Natural killer cell treated with Interleukin-12 subunit alpha and Interleukin-12 subunit beta and Interleukin-15 and Interleukin-18, amount 100 ng/mL, for 72 hours (primary cell): Measurements from ENCODE around the gene ATG16L1. TPM values are rescaled to one million over a fixed set of nuclear protein-coding genes. Genes with fewer than 3 reads are reported as not detected.
A peak's percentile ranks its signal among the peaks of the same experiment; 100 is the strongest.

Source experiments
- ATAC-seq, 2 donors: fragments of 150-1000 bp; cut with Tn5 transposase in 1 of 2; sonication (Bioruptor Pico), chemical (Tn5 transposase) in 1 of 2; 2 replicates each; pipeline ENCODE4 v1.10.0; 2021
- DNase-seq: peaks from one replicate; pipeline ENCODE4 v3.0.0; 2022; ENCODE audit warnings: low spot score
- H3K27ac Mint-ChIP-seq, 2 donors: 1 replicate in 1 of 2; 2 replicates in 1 of 2; pipeline ENCODE4 v1.8.0; 2022; ENCODE audit warnings: mixed read lengths in 2 of 2, mild to moderate bottlenecking in 1 of 2, moderate library complexity in 1 of 2
- H3K27me3 Mint-ChIP-seq, 2 donors: 1 replicate in 1 of 2; 2 replicates in 1 of 2; pipeline ENCODE4 v1.8.0; 2022; ENCODE audit warnings: mixed read lengths in 2 of 2
- H3K36me3 Mint-ChIP-seq: one replicate; pipeline ENCODE4 v1.8.0; 2022; ENCODE audit warnings: mixed read lengths
- H3K4me1 Mint-ChIP-seq, 2 donors: 1 replicate in 1 of 2; 2 replicates in 1 of 2; pipeline ENCODE4 v1.8.0; 2022; ENCODE audit warnings: low read depth in 2 of 2, mixed read lengths in 2 of 2, mild to moderate bottlenecking in 1 of 2
- H3K4me3 Mint-ChIP-seq: one replicate; pipeline ENCODE4 v1.8.0; 2022; ENCODE audit warnings: mixed read lengths
- H3K9me3 Mint-ChIP-seq: 2 replicates; pipeline ENCODE4 v1.8.0; 2022; ENCODE audit warnings: mixed read lengths
- total RNA-seq, 2 donors: library from RNA; stranded (reverse); gene quantifications; one replicate each; pipeline ENCODE4 v1.2.3, GENCODE V29; 2022

ATG16L1 gene
- total RNA-seq, 2 donors from 2014 or later, result 39.5 to 78.6 TPM

GRCh38 chr2:233300401-233300800 lies 48.9 kb downstream of the ATG16L1 start:
- H3K36me3 Mint-ChIP-seq, result no peaks in the 10 kb centered on the region
- H3K9me3 Mint-ChIP-seq, result no peaks in the 10 kb centered on the region
- H3K27me3 Mint-ChIP-seq, result no peaks in the 10 kb centered on the region
- peaks cover 0 to 3% of the 10 kb centered on the region in 2 donors for H3K4me1 Mint-ChIP-seq
- no peak overlapping the region for H3K27ac Mint-ChIP-seq
- DNase-seq (no peak), ATAC-seq (no peak)
- H3K4me3 Mint-ChIP-seq, result no peak overlapping the region

GRCh38 chr2:233301248-233301647 lies 49.8 kb downstream of the ATG16L1 start:
- Mint-ChIP-seq H3K4me1 (peaks cover 0 to 4% of the 10 kb centered on the region in 2 donors), H3K9me3 (no peaks in the 10 kb centered on the region), H3K4me3 (no peak overlapping the region), H3K27me3 (no peaks in the 10 kb centered on the region), H3K27ac (no peak overlapping the region), H3K36me3 (no peaks in the 10 kb centered on the region)
- ATAC-seq, result no peak
- DNase-seq, result no peak

- no peaks in the 10 kb centered on the region for H3K27me3 Mint-ChIP-seq
- H3K9me3 Mint-ChIP-seq, result no peaks in the 10 kb centered on the region
- peaks cover 0 to 4% of the 10 kb centered on the region in 2 donors for H3K4me1 Mint-ChIP-seq
- no peak overlapping the region for H3K27ac Mint-ChIP-seq
- DNase-seq, result no peak
- ATAC-seq, result no peak
- no peak overlapping the region for H3K4me3 Mint-ChIP-seq
- H3K36me3 Mint-ChIP-seq, result no peaks in the 10 kb centered on the region
These were observed 50.3 kb downstream of the ATG16L1 start for GRCh38 chr2:233301811-233302210.

- no peaks in the 10 kb centered on the region for H3K9me3 Mint-ChIP-seq
- ATAC-seq, result no peak
- no peak overlapping the region for H3K4me3 Mint-ChIP-seq
- no peaks in the 10 kb centered on the region for H3K27me3 Mint-ChIP-seq
- peaks cover 0 to 4% of the 10 kb centered on the region in 2 donors for H3K4me1 Mint-ChIP-seq
- DNase-seq, result no peak
- H3K36me3 Mint-ChIP-seq, result no peaks in the 10 kb centered on the region
- H3K27ac Mint-ChIP-seq, result no peak overlapping the region
These were observed 51.8 kb downstream of the ATG16L1 start for GRCh38 chr2:233303252-233303651.

GRCh38 chr2:233307565-233307964 lies 56.1 kb downstream of the ATG16L1 start, which contains the start of gene SAG:
TSS of gene SAG (plus strand) at chr2:233307816. CDS start at chr2:233309190, 1,374 bp downstream.
- H3K27me3 Mint-ChIP-seq, result no peaks in the 10 kb centered on the region
- no peaks in the 10 kb centered on the region for H3K9me3 Mint-ChIP-seq
- H3K4me3 Mint-ChIP-seq, result no peak within 1 kb of the TSS
- peaks cover 18 to 19% of the 10 kb centered on the region in 2 donors for H3K4me1 Mint-ChIP-seq
- DNase-seq (no peak), ATAC-seq (no peak)
- peak within 1 kb of the TSS in 1 of 2 donors; percentile 5 for H3K27ac Mint-ChIP-seq
- H3K36me3 Mint-ChIP-seq, result no peaks in the 10 kb centered on the region

- peak overlapping the region; percentile 61 to 66 for H3K27ac Mint-ChIP-seq
- H3K36me3 Mint-ChIP-seq, result no peaks in the 10 kb centered on the region
- H3K27me3 Mint-ChIP-seq, result no peaks in the 10 kb centered on the region
- no peak for DNase-seq
- peaks cover 22 to 26% of the 10 kb centered on the region in 2 donors for H3K4me1 Mint-ChIP-seq
- ATAC-seq, result no peak
- no peak overlapping the region for H3K4me3 Mint-ChIP-seq
- H3K9me3 Mint-ChIP-seq, result no peaks in the 10 kb centered on the region
These were observed 59.9 kb downstream of the ATG16L1 start for GRCh38 chr2:233311241-233311926.

GRCh38 chr2:233312874-233313273 lies 61.4 kb downstream of the ATG16L1 start:
- ATAC-seq (no peak), DNase-seq (no peak)
- no peak overlapping the region for H3K4me3 Mint-ChIP-seq
- H3K27ac Mint-ChIP-seq, result no peak overlapping the region
- peaks cover 22 to 26% of the 10 kb centered on the region in 2 donors for H3K4me1 Mint-ChIP-seq
- H3K27me3 Mint-ChIP-seq, result no peaks in the 10 kb centered on the region
- H3K36me3 Mint-ChIP-seq, result no peaks in the 10 kb centered on the region
- H3K9me3 Mint-ChIP-seq, result no peaks in the 10 kb centered on the region

GRCh38 chr2:233314180-233314925 lies 62.9 kb downstream of the ATG16L1 start:
- H3K9me3 Mint-ChIP-seq, result no peaks in the 10 kb centered on the region
- no peaks in the 10 kb centered on the region for H3K36me3 Mint-ChIP-seq
- H3K4me1 Mint-ChIP-seq, result peaks cover 22 to 26% of the 10 kb centered on the region in 2 donors
- no peak for ATAC-seq
- no peak for DNase-seq
- no peak overlapping the region for H3K27ac Mint-ChIP-seq
- no peak overlapping the region for H3K4me3 Mint-ChIP-seq
- no peaks in the 10 kb centered on the region for H3K27me3 Mint-ChIP-seq

GRCh38 chr2:233317196-233317943 lies 65.9 kb downstream of the ATG16L1 start:
- Mint-ChIP-seq H3K36me3 (no peaks in the 10 kb centered on the region), H3K9me3 (no peaks in the 10 kb centered on the region), H3K4me1 (peaks cover 9 to 12% of the 10 kb centered on the region in 2 donors), H3K27ac (no peak overlapping the region), H3K27me3 (no peaks in the 10 kb centered on the region), H3K4me3 (no peak overlapping the region)
- ATAC-seq, result no peak
- DNase-seq, result no peak

- Mint-ChIP-seq H3K9me3 (no peaks in the 10 kb centered on the region), H3K27ac (no peak overlapping the region), H3K4me3 (no peak overlapping the region), H3K27me3 (no peaks in the 10 kb centered on the region), H3K36me3 (no peaks in the 10 kb centered on the region), H3K4me1 (peaks cover 0 to 3% of the 10 kb centered on the region in 2 donors)
- DNase-seq (no peak), ATAC-seq (no peak)
These were observed 67.8 kb downstream of the ATG16L1 start for GRCh38 chr2:233319256-233319655.

- ATAC-seq (no peak), DNase-seq (no peak)
- Mint-ChIP-seq H3K4me1 (peaks cover 0 to 3% of the 10 kb centered on the region in 2 donors), H3K27ac (peak overlapping the region in 1 of 2 donors; percentile 36), H3K9me3 (no peaks in the 10 kb centered on the region), H3K27me3 (no peaks in the 10 kb centered on the region), H3K4me3 (no peak overlapping the region), H3K36me3 (no peaks in the 10 kb centered on the region)
These were observed 69.0 kb downstream of the ATG16L1 start for GRCh38 chr2:233320470-233320869.

- Mint-ChIP-seq H3K4me1 (peaks cover 0 to 3% of the 10 kb centered on the region in 2 donors), H3K9me3 (no peaks in the 10 kb centered on the region), H3K27me3 (no peaks in the 10 kb centered on the region), H3K27ac (peak overlapping the region in 1 of 2 donors; percentile 42), H3K4me3 (no peak overlapping the region), H3K36me3 (no peaks in the 10 kb centered on the region)
- DNase-seq (no peak), ATAC-seq (no peak)
These were observed 69.7 kb downstream of the ATG16L1 start for GRCh38 chr2:233321166-233321565.

- H3K36me3 Mint-ChIP-seq, result no peaks in the 10 kb centered on the region
- DNase-seq (no peak), ATAC-seq (no peak)
- H3K4me3 Mint-ChIP-seq, result no peak overlapping the region
- H3K27me3 Mint-ChIP-seq, result no peaks in the 10 kb centered on the region
- H3K27ac Mint-ChIP-seq, result no peak overlapping the region
- peaks cover 0 to 3% of the 10 kb centered on the region in 2 donors for H3K4me1 Mint-ChIP-seq
- H3K9me3 Mint-ChIP-seq, result no peaks in the 10 kb centered on the region
These were observed 72.4 kb downstream of the ATG16L1 start for GRCh38 chr2:233323851-233324250.

GRCh38 chr2:233325256-233325655 lies 73.8 kb downstream of the ATG16L1 start:
- no peak overlapping the region for H3K27ac Mint-ChIP-seq
- H3K27me3 Mint-ChIP-seq, result no peaks in the 10 kb centered on the region
- no peaks in the 10 kb centered on the region for H3K36me3 Mint-ChIP-seq
- H3K9me3 Mint-ChIP-seq, result no peaks in the 10 kb centered on the region
- H3K4me1 Mint-ChIP-seq, result peaks cover 0 to 6% of the 10 kb centered on the region in 2 donors
- ATAC-seq (no peak), DNase-seq (no peak)
- H3K4me3 Mint-ChIP-seq, result no peak overlapping the region
